Measurements from ENCODE around the gene DPY30. TPM values are rescaled to one million over a fixed set of nuclear protein-coding genes. Genes with fewer than 3 reads are reported as not detected.
"Not testable (repeated sequence)": the region's sequence is repeated elsewhere in the genome, so short reads cannot be mapped to it uniquely, and the experiment has no call there.

Gene DPY30
- total and polyA plus RNA-seq, 2 of the 4 experiments (the other 2 are of a cell fraction): 65.2 to 85.2 TPM

DNA sequence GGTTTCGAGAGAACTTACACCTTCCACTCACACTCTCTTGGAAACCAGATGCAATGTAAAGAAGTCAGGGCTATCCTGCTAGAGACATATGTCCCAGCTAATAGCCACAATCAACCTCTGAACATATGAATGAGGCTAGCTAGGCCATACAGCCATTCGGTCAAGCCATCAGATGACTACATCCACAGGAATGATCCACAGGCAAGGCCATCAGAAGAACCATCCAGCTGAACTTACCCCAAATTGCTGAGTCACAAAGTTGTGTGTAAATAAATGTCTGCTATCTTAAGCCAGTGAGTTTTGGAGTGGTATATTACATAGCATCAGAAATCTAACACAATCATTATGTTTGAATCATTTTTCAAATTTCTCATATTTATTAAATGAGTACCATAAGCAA lies 18.5 kb upstream of the DPY30 start:
- Histone ChIP-seq H2AK9ac (replicated peaks; ENCODE audit: low read depth, low read length, poor library complexity) (no peak overlapping the region), H4K5ac (ENCODE audit: low read depth, low read length) (no peak overlapping the region), H3K36me3 (ENCODE audit: control insufficient read depth, insufficient read depth, low read length) (no peaks in the 10 kb centered on the region), H3K23ac (ENCODE audit: low read depth, low read length) (no peak overlapping the region), H3K4me1 (ENCODE audit: control insufficient read depth, insufficient read depth, low read length) (0 out of 2 replicates have a peak, but pooled peaks cover 2% of the 10 kb centered on the region), H2BK5ac (ENCODE audit: low read depth, low read length, poor library complexity, severe bottlenecking) (no peak overlapping the region), H3K4me3 (ENCODE audit: insufficient read depth, low read depth, low read length) (no peak overlapping the region), H2BK20ac (ENCODE audit: low read depth, low read length) (no peak overlapping the region), H2AK5ac (ENCODE audit: low read depth, low read length) (no peak overlapping the region), H3K9me1 (ENCODE audit: insufficient read depth, low read length) (no peaks in the 10 kb centered on the region), H3K18ac (ENCODE audit: low read depth, low read length) (no peak overlapping the region), H3K27ac (ENCODE audit: insufficient read depth, low read length) (no peak overlapping the region), H4K20me1 (ENCODE audit: insufficient read depth, low read length) (no peaks in the 10 kb centered on the region), H3K79me1 (ENCODE audit: low read depth in 1 of 2, low read length in 2 of 2) (no peaks in the 10 kb centered on the region), H3K14ac (replicated peaks; ENCODE audit: low read depth, low read length) (no peak overlapping the region), H2BK15ac (ENCODE audit: low read depth, low read length) (no peak overlapping the region), H3K9me3 (ENCODE audit: control insufficient read depth, insufficient read depth, low read length) (no peaks in the 10 kb centered on the region; the same call in 1 of the 2 replicates), H3K56ac (ENCODE audit: extremely low read depth, insufficient read depth, low read length) (no peak overlapping the region), H2BK120ac (ENCODE audit: low read depth, low read length) (no peak overlapping the region), H3K4me2 (ENCODE audit: low read depth, low read length) (no peak overlapping the region), H3K27me3 (ENCODE audit: control insufficient read depth, insufficient read depth, low read length) (no peaks in the 10 kb centered on the region), H3K9ac (ENCODE audit: low read depth, low read length) (no peak overlapping the region), H4K91ac (ENCODE audit: insufficient read depth, low read depth, low read length) (no peak overlapping the region), H3K4ac (ENCODE audit: low read depth, low read length) (no peak overlapping the region), H2AFZ (replicated peaks; ENCODE audit: low read length, poor library complexity) (no peak overlapping the region), H4K8ac (ENCODE audit: low read depth in 2 of 2, low read length in 2 of 2) (no peak overlapping the region)
- TF ChIP-seq NFE2L2 (IDR thresholded peaks at IDR 0.05; ENCODE audit: low read depth, low read length) (peak; percentile 83), RFX5 (IDR thresholded peaks at IDR 0.05; ENCODE audit: low read depth, low read length) (no peak), MAFK (IDR thresholded peaks at IDR 0.05; ENCODE audit: low read depth, low read length) (peak; percentile 21; the same call in 1 of the 2 replicates)
- dilution Hi-C loops (cut with HindIII; ENCODE audit: low sequenced_read_pairs, unreplicated experiment) (no loop called here), intact Hi-C loops (cut with micrococcal nuclease) (no loop called here), in situ Hi-C loops (cut with MboI; ENCODE audit: low sequenced_read_pairs) (no loop called here)
- DNase-seq: peak; percentile 67
- ChIA-PET POLR2A (ENCODE audit: unreplicated experiment) (no interaction called here), CTCF (interaction anchor here (0.6 kb wide), 1 partner anchor 1742 kb away, joined by 3 read pairs; no protein-coding TSS in a partner anchor)
- BruUV-seq (replicated peaks): no TSS peak
- WGBS, 2 experiments (ENCODE audit: extremely low coverage in 2 of 2, insufficient read length in 1 of 2): no CpG with 5 or more reads among the region's 2 CpGs
- ATAC-seq (ENCODE audit: low read depth): peak; percentile 38; the same call in 1 of the 2 replicates

DNA sequence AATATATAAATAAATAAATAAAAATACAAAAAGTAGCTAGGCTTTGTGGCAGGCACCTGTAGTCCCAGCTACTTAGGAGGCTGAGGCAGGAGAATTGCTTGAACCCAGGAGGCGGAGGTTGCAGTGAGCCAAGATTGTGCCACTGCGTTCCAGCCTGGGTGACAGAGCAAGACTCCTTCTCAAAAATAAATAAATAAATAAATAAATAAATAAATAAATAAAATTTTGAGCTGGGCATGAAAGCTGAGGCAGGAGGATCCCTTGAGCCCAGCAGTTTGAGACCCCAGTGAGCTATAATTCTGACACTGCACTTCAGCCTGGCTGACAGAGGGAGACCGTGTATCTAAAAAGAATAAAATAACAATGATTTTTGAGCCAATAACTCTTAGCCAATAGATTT lies 15.0 kb upstream of the DPY30 start:
- H2BK120ac ChIP-seq (ENCODE audit: low read depth, low read length); ATAC-seq (ENCODE audit: low read depth); H3K14ac ChIP-seq (replicated peaks; ENCODE audit: low read depth, low read length); H3K4me3 ChIP-seq (ENCODE audit: insufficient read depth, low read depth, low read length); H4K8ac ChIP-seq (ENCODE audit: low read depth in 2 of 2, low read length in 2 of 2); H3K4ac ChIP-seq (ENCODE audit: low read depth, low read length); dilution Hi-C loops (cut with HindIII; ENCODE audit: low sequenced_read_pairs, unreplicated experiment); H2BK15ac ChIP-seq (ENCODE audit: low read depth, low read length); H4K20me1 ChIP-seq (ENCODE audit: insufficient read depth, low read length); H3K9me3 ChIP-seq (ENCODE audit: control insufficient read depth, insufficient read depth, low read length); H3K27ac ChIP-seq (ENCODE audit: insufficient read depth, low read length); H4K91ac ChIP-seq (ENCODE audit: insufficient read depth, low read depth, low read length); H3K9me1 ChIP-seq (ENCODE audit: insufficient read depth, low read length); H3K18ac ChIP-seq (ENCODE audit: low read depth, low read length); intact Hi-C loops (cut with micrococcal nuclease); H3K36me3 ChIP-seq (ENCODE audit: control insufficient read depth, insufficient read depth, low read length); H2AFZ ChIP-seq (replicated peaks; ENCODE audit: low read length, poor library complexity); H3K23ac ChIP-seq (ENCODE audit: low read depth, low read length); H3K79me1 ChIP-seq (ENCODE audit: low read depth in 1 of 2, low read length in 2 of 2); H2AK9ac ChIP-seq (replicated peaks; ENCODE audit: low read depth, low read length, poor library complexity); H3K56ac ChIP-seq (ENCODE audit: extremely low read depth, insufficient read depth, low read length); H2BK5ac ChIP-seq (ENCODE audit: low read depth, low read length, poor library complexity, severe bottlenecking); H3K4me2 ChIP-seq (ENCODE audit: low read depth, low read length); H4K5ac ChIP-seq (ENCODE audit: low read depth, low read length); in situ Hi-C loops (cut with MboI; ENCODE audit: low sequenced_read_pairs); BruUV-seq (replicated peaks); H3K27me3 ChIP-seq (ENCODE audit: control insufficient read depth, insufficient read depth, low read length); H2BK20ac ChIP-seq (ENCODE audit: low read depth, low read length); H2AK5ac ChIP-seq (ENCODE audit: low read depth, low read length); H3K9ac ChIP-seq (ENCODE audit: low read depth, low read length); H3K4me1 ChIP-seq (ENCODE audit: control insufficient read depth, insufficient read depth, low read length); DNase-seq: not testable (repeated sequence)
- no CpG with 5 or more reads among the region's 3 CpGs for WGBS, 2 experiments (ENCODE audit: extremely low coverage in 2 of 2, insufficient read length in 1 of 2)
- POLR2A ChIA-PET (ENCODE audit: unreplicated experiment): interaction anchor here (0.6 kb wide), 1 partner anchor 8 kb away, joined by 3 read pairs; no protein-coding TSS in a partner anchor
- CTCF ChIA-PET: interaction anchor here (0.9 to 1.6 kb wide), 3 partner anchors 9 to 325 kb away, joined by 3 to 6 read pairs (median 3); partner anchors contain the start of genes DPY30 and SPAST
